Lower lobe of right lung (tissue), 2 donors: Measurements from ENCODE around the gene SPATA31D3. TPM values are rescaled to one million over a fixed set of nuclear protein-coding genes. Genes with fewer than 3 reads are reported as not detected.
"Not testable (repeated sequence)": the region's sequence is repeated elsewhere in the genome, so short reads cannot be mapped to it uniquely, and the experiment has no call there.

Source experiments
- ATAC-seq, 2 donors: fragments of 200-7000 bp; cut with Tn5 transposase; one replicate each; pipeline ENCODE4 v1.9.1; 2020 to 2022; ENCODE audit warnings: mild to moderate bottlenecking in 2 of 2, moderate library complexity in 2 of 2
- DNase-seq: peaks from one replicate; pipeline ENCODE4 v3.0.0-alpha.2; 2020
- H3K27ac ChIP-seq: fragments of 200-600 bp; one replicate; pipeline ENCODE4 v1.8.0; 2022
- H3K27me3 ChIP-seq: fragments of 200-600 bp; one replicate; pipeline ENCODE4 v1.8.0; 2022; ENCODE audit warnings: low read depth
- H3K36me3 ChIP-seq: fragments of 200-600 bp; one replicate; pipeline ENCODE4 v1.8.0; 2022; ENCODE audit warnings: mild to moderate bottlenecking
- H3K4me1 ChIP-seq: fragments of 200-600 bp; one replicate; pipeline ENCODE4 v1.8.0; 2022
- H3K4me3 ChIP-seq: fragments of 200-600 bp; one replicate; pipeline ENCODE4 v1.8.0; 2022; ENCODE audit warnings: mild to moderate bottlenecking
- H3K9me3 ChIP-seq: fragments of 200-600 bp; one replicate; pipeline ENCODE4 v1.8.0; 2022
- CTCF ChIP-seq: fragments of 200-600 bp; IDR thresholded peaks from one replicate; pipeline ENCODE4 v1.8.0; 2022; ENCODE audit warnings: antibody characterized with exemption, mild to moderate bottlenecking
- intact Hi-C: fragments of 100-400 bp; cut with DNase I; formaldehyde crosslinking; loops from one replicate; pipeline ENCODE4 v1.11.0; 2022
- total RNA-seq: library from RNA; stranded (reverse); fragmentation: NEBNext Ultra II Directional; extraction: Animal tissue kit (Norgen Biotek cat#: 25700); gene quantifications from one replicate; pipeline ENCODE4 v1.2.1, GENCODE V29; 2021
- donor health status: DM: no; HTN: yes; CAD: no; lungs with severe emphysema.

The SPATA31D3 gene
- total RNA-seq, 1 donor from 2014 or later = not detected

- no peak overlapping the region for H3K4me3 ChIP-seq
- H3K27me3 ChIP-seq = no peaks in the 10 kb centered on the region
- DNase-seq (no peak), ATAC-seq (no peak)
- intact Hi-C loops = no loop called here
- no peaks in the 10 kb centered on the region for H3K9me3 ChIP-seq
- no peak for TF ChIP-seq CTCF
- no peaks in the 10 kb centered on the region for H3K4me1 ChIP-seq
- H3K27ac ChIP-seq = no peak overlapping the region
- H3K36me3 ChIP-seq = no peaks in the 10 kb centered on the region
These were observed 40.7 kb upstream of the SPATA31D3 start for GRCh38 chr9:81902626-81903025.

- no peak for ATAC-seq
- intact Hi-C loops = no loop called here
- H3K27me3 ChIP-seq = no peaks in the 10 kb centered on the region
- H3K27ac ChIP-seq = no peak overlapping the region
- no peak for TF ChIP-seq CTCF
- DNase-seq = no peak
- H3K4me3 ChIP-seq = no peak overlapping the region
- H3K4me1 ChIP-seq = no peaks in the 10 kb centered on the region
- H3K36me3 ChIP-seq = no peaks in the 10 kb centered on the region
- no peaks in the 10 kb centered on the region for H3K9me3 ChIP-seq
These were observed 36.6 kb upstream of the SPATA31D3 start for GRCh38 chr9:81906671-81907070.

- no peaks in the 10 kb centered on the region for H3K36me3 ChIP-seq
- no peaks in the 10 kb centered on the region for H3K9me3 ChIP-seq
- no peaks in the 10 kb centered on the region for H3K27me3 ChIP-seq
- no peak for DNase-seq
- TF ChIP-seq CTCF = no peak
- no peak overlapping the region for H3K27ac ChIP-seq
- no peak for ATAC-seq
- no peak overlapping the region for H3K4me3 ChIP-seq
- intact Hi-C loops = no loop called here
- no peaks in the 10 kb centered on the region for H3K4me1 ChIP-seq
These were observed 31.2 kb upstream of the SPATA31D3 start for GRCh38 chr9:81912135-81912534.

- DNase-seq (no peak), ATAC-seq (no peak)
- intact Hi-C loops = no loop called here
These were observed 27.3 kb upstream of the SPATA31D3 start for GRCh38 chr9:81915801-81916505.

GRCh38 chr9:81918507-81918906 lies 24.8 kb upstream of the SPATA31D3 start:
- H3K36me3 ChIP-seq, ATAC-seq, DNase-seq, H3K4me3 ChIP-seq, H3K4me1 ChIP-seq, H3K9me3 ChIP-seq, H3K27me3 ChIP-seq, intact Hi-C loops, H3K27ac ChIP-seq: not testable (repeated sequence)

More at GRCh38 chr9:81915801-81916505, 27.3 kb upstream of the SPATA31D3 start:
- H3K27ac ChIP-seq = no peak overlapping the region
- TF ChIP-seq CTCF = no peak
- no peaks in the 10 kb centered on the region for H3K27me3 ChIP-seq
- H3K9me3 ChIP-seq = no peaks in the 10 kb centered on the region
- H3K36me3 ChIP-seq = no peaks in the 10 kb centered on the region
- H3K4me3 ChIP-seq = no peak overlapping the region
- H3K4me1 ChIP-seq = no peaks in the 10 kb centered on the region

- H3K4me3 ChIP-seq, H3K27ac ChIP-seq, H3K36me3 ChIP-seq, ATAC-seq, DNase-seq, H3K9me3 ChIP-seq, H3K27me3 ChIP-seq, intact Hi-C loops, H3K4me1 ChIP-seq: not testable (repeated sequence)
These were observed 15.0 kb upstream of the SPATA31D3 start, which contains the start of gene SPATA31D4 for GRCh38 chr9:81928305-81928704. TSS of gene SPATA31D4 (plus strand) at chr9:81928428. CDS start at chr9:81928514, 86 bp downstream.

GRCh38 chr9:81930147-81930546 lies 13.2 kb upstream of the SPATA31D3 start:
- H3K4me3 ChIP-seq, H3K27me3 ChIP-seq, DNase-seq, intact Hi-C loops, H3K4me1 ChIP-seq, H3K36me3 ChIP-seq, H3K9me3 ChIP-seq, ATAC-seq, H3K27ac ChIP-seq: not testable (repeated sequence)

- H3K27me3 ChIP-seq, H3K4me1 ChIP-seq, H3K9me3 ChIP-seq, DNase-seq, H3K4me3 ChIP-seq, H3K36me3 ChIP-seq, H3K27ac ChIP-seq, intact Hi-C loops, ATAC-seq: not testable (repeated sequence)
These were observed 9.8 kb upstream of the SPATA31D3 start for GRCh38 chr9:81933547-81933946.

- ATAC-seq, DNase-seq, H3K36me3 ChIP-seq, intact Hi-C loops, H3K27ac ChIP-seq, H3K4me1 ChIP-seq, H3K4me3 ChIP-seq, H3K27me3 ChIP-seq, H3K9me3 ChIP-seq: not testable (repeated sequence)
These were observed 5.3 kb downstream of the SPATA31D3 start for GRCh38 chr9:81948650-81949049.
